Panc1 (cell line): ENCODE measurements around the gene WDR11.

Source experiments
- POLR2AphosphoS5 ChIP-seq: IDR thresholded peaks from 2 replicates; pipeline ENCODE4 v1.6.1; 2012; ENCODE audit warnings: mild to moderate bottlenecking, low read depth, low read length, moderate library complexity
- TF ChIP-seq, protein P1 (sequence below), 2 experiments: IDR thresholded peaks; 2 replicates each; pipeline ENCODE4 v1.6.1; 2011 to 2012; ENCODE audit warnings: low read depth in 2 of 2, control low read depth in 1 of 2, low read length in 1 of 2, mild to moderate bottlenecking in 1 of 2, moderate library complexity in 1 of 2; ENCODE audit not compliant: insufficient read depth in 1 of 2
- TF ChIP-seq, protein P2 (sequence below): fragments of 450-650 bp; IDR thresholded peaks from 2 replicates; pipeline ENCODE4 v1.5.1; 2017; ENCODE audit warnings: mild to moderate bottlenecking

DNA sequence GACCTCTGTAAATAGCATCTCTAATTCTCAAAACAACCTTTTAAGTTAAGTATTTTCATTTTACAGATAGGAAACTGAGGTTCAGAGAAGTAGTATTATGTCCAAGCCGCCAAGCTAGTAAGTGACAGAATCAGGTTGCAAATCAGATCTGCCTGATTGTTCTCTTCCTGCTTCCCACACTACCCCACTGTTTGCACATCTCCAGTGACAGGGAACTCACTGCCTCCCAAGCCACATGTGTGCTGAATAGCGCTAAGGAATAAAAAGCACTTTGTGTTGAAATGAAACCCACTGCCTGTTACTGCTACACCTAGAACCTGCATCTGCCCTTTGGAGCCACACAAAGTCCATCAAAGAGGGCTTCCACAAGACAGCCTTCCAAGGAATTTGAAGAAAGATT is 45.1 kb upstream of the WDR11 start:
- TF ChIP-seq, protein P1, sequence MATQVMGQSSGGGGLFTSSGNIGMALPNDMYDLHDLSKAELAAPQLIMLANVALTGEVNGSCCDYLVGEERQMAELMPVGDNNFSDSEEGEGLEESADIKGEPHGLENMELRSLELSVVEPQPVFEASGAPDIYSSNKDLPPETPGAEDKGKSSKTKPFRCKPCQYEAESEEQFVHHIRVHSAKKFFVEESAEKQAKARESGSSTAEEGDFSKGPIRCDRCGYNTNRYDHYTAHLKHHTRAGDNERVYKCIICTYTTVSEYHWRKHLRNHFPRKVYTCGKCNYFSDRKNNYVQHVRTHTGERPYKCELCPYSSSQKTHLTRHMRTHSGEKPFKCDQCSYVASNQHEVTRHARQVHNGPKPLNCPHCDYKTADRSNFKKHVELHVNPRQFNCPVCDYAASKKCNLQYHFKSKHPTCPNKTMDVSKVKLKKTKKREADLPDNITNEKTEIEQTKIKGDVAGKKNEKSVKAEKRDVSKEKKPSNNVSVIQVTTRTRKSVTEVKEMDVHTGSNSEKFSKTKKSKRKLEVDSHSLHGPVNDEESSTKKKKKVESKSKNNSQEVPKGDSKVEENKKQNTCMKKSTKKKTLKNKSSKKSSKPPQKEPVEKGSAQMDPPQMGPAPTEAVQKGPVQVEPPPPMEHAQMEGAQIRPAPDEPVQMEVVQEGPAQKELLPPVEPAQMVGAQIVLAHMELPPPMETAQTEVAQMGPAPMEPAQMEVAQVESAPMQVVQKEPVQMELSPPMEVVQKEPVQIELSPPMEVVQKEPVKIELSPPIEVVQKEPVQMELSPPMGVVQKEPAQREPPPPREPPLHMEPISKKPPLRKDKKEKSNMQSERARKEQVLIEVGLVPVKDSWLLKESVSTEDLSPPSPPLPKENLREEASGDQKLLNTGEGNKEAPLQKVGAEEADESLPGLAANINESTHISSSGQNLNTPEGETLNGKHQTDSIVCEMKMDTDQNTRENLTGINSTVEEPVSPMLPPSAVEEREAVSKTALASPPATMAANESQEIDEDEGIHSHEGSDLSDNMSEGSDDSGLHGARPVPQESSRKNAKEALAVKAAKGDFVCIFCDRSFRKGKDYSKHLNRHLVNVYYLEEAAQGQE (IDR thresholded peaks at IDR 0.05; ENCODE audit: insufficient read depth in 1 of 2, low read depth in 2 of 2, low read length in 1 of 2) = no peak
- TF ChIP-seq, protein P2, sequence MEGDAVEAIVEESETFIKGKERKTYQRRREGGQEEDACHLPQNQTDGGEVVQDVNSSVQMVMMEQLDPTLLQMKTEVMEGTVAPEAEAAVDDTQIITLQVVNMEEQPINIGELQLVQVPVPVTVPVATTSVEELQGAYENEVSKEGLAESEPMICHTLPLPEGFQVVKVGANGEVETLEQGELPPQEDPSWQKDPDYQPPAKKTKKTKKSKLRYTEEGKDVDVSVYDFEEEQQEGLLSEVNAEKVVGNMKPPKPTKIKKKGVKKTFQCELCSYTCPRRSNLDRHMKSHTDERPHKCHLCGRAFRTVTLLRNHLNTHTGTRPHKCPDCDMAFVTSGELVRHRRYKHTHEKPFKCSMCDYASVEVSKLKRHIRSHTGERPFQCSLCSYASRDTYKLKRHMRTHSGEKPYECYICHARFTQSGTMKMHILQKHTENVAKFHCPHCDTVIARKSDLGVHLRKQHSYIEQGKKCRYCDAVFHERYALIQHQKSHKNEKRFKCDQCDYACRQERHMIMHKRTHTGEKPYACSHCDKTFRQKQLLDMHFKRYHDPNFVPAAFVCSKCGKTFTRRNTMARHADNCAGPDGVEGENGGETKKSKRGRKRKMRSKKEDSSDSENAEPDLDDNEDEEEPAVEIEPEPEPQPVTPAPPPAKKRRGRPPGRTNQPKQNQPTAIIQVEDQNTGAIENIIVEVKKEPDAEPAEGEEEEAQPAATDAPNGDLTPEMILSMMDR = no peak
- TF ChIP-seq POLR2AphosphoS5 = no peak
